ENCODE measurements around the gene PDE4D. TPM values are rescaled to one million over a fixed set of nuclear protein-coding genes. Genes with fewer than 3 reads are reported as not detected.

PDE4D gene
- total and polyA plus RNA-seq, 2 donors (not counting 1 experiment from before 2014, with no cell fraction given), result 14.9 to 171 TPM

- H3K27ac ChIP-seq (ENCODE audit: low read length in 2 of 2), result no peak overlapping the region
- H3K27me3 ChIP-seq (replicated peaks in 1 of 4; ENCODE audit: control extremely low read depth in 1 of 4, control insufficient read depth in 3 of 4, insufficient read depth in 4 of 4, low read length in 3 of 4), result no peaks in the 10 kb centered on the region
- CTCF ChIA-PET, result no interaction called here
- TF ChIP-seq CTCF (IDR thresholded peaks at IDR 0.05), result no peak
- no peak for TF ChIP-seq EZH2 (IDR thresholded peaks at IDR 0.05; ENCODE audit: borderline replicate concordance, insufficient read depth, low read depth, low read length, poor library complexity, severe bottlenecking)
- H3K27ac Mint-ChIP-seq, result no peak overlapping the region
- no peaks in the 10 kb centered on the region for H3K4me1 ChIP-seq (ENCODE audit: control insufficient read depth in 2 of 2, insufficient read depth in 2 of 2, low read length in 2 of 2)
- DNase-seq (no peak), ATAC-seq (ENCODE audit: low read depth) (no peak)
- intact Hi-C loops (cut with micrococcal nuclease), result no loop called here
- WGBS (ENCODE audit: insufficient coverage), result no CpG with 5 or more reads among the region's 1 CpG
- no peaks in the 10 kb centered on the region for H3K79me2 ChIP-seq (ENCODE audit: control insufficient read depth, insufficient read depth, low read length)
- no peaks in the 10 kb centered on the region for H3K27me3 Mint-ChIP-seq
- peaks cover 4% of the 10 kb centered on the region for H3K4me1 Mint-ChIP-seq
- H2AFZ ChIP-seq (ENCODE audit: insufficient read depth, low read depth, low read length, poor library complexity, severe bottlenecking), result no peak overlapping the region
- no peak overlapping the region for H3K4me3 ChIP-seq (ENCODE audit: control extremely low read depth in 1 of 5, extremely low read depth in 1 of 5, insufficient read depth in 1 of 5, low read depth in 2 of 5, low read length in 4 of 5)
- no peak overlapping the region for H3K4me3 Mint-ChIP-seq
- no peaks in the 10 kb centered on the region for H4K20me1 ChIP-seq (ENCODE audit: control insufficient read depth, insufficient read depth, low read length, poor library complexity, severe bottlenecking)
- no peaks in the 10 kb centered on the region for H3K9me3 ChIP-seq (ENCODE audit: control extremely low read depth in 1 of 3, control insufficient read depth in 2 of 3, insufficient read depth in 1 of 3, low read length in 2 of 3)
- no peaks in the 10 kb centered on the region for H3K9me3 Mint-ChIP-seq (ENCODE audit: insufficient read depth)
- POLR2A ChIA-PET, result no interaction called here
- H3K9ac ChIP-seq (ENCODE audit: low read length), result no peak overlapping the region
- no peaks in the 10 kb centered on the region for H3K36me3 ChIP-seq (replicated peaks in 1 of 2; ENCODE audit: control extremely low read depth in 1 of 2, control insufficient read depth in 1 of 2, extremely low read depth in 1 of 2, insufficient read depth in 2 of 2, low read length in 1 of 2)
- no peak overlapping the region for H3K4me2 ChIP-seq (replicated peaks; ENCODE audit: low read depth, low read length, poor library complexity, severe bottlenecking)
Measured at GRCh38 chr5:59738024-59738423, 155.5 kb downstream of the PDE4D start.

- Mint-ChIP-seq H3K27ac (no peak overlapping the region), H3K9me3 (ENCODE audit: insufficient read depth) (no peaks in the 10 kb centered on the region), H3K4me1 (peaks cover 9% of the 10 kb centered on the region), H3K27me3 (no peaks in the 10 kb centered on the region), H3K4me3 (no peak overlapping the region)
- POLR2A ChIA-PET, result no interaction called here
- Histone ChIP-seq H3K9ac (ENCODE audit: low read length) (no peak overlapping the region), H3K4me2 (replicated peaks; ENCODE audit: low read depth, low read length, poor library complexity, severe bottlenecking) (no peak overlapping the region), H4K20me1 (ENCODE audit: control insufficient read depth, insufficient read depth, low read length, poor library complexity, severe bottlenecking) (no peaks in the 10 kb centered on the region), H3K9me3 (ENCODE audit: control extremely low read depth in 1 of 3, control insufficient read depth in 2 of 3, insufficient read depth in 1 of 3, low read length in 2 of 3) (no peaks in the 10 kb centered on the region), H2AFZ (ENCODE audit: insufficient read depth, low read depth, low read length, poor library complexity, severe bottlenecking) (no peak overlapping the region), H3K79me2 (ENCODE audit: control insufficient read depth, insufficient read depth, low read length) (no peaks in the 10 kb centered on the region), H3K36me3 (replicated peaks in 1 of 2; ENCODE audit: control extremely low read depth in 1 of 2, control insufficient read depth in 1 of 2, extremely low read depth in 1 of 2, insufficient read depth in 2 of 2, low read length in 1 of 2) (no peaks in the 10 kb centered on the region), H3K27me3 (replicated peaks in 1 of 4; ENCODE audit: control extremely low read depth in 1 of 4, control insufficient read depth in 3 of 4, insufficient read depth in 4 of 4, low read length in 3 of 4) (no peaks in the 10 kb centered on the region), H3K4me3 (ENCODE audit: control extremely low read depth in 1 of 5, extremely low read depth in 1 of 5, insufficient read depth in 1 of 5, low read depth in 2 of 5, low read length in 4 of 5) (no peak overlapping the region), H3K4me1 (ENCODE audit: control insufficient read depth in 2 of 2, insufficient read depth in 2 of 2, low read length in 2 of 2) (no peaks in the 10 kb centered on the region), H3K27ac (ENCODE audit: low read length in 2 of 2) (no peak overlapping the region)
- TF ChIP-seq CTCF (IDR thresholded peaks at IDR 0.05), result no peak
- TF ChIP-seq EZH2 (IDR thresholded peaks at IDR 0.05; ENCODE audit: borderline replicate concordance, insufficient read depth, low read depth, low read length, poor library complexity, severe bottlenecking), result no peak
- intact Hi-C loops (cut with micrococcal nuclease), result no loop called here
- ATAC-seq (ENCODE audit: low read depth) (no peak), DNase-seq (no peak)
- CTCF ChIA-PET, result interaction anchor here (0.9 to 2.7 kb wide), 5 partner anchors 8 to 226 kb away, joined by 3 to 7 read pairs (median 4); no protein-coding TSS in a partner anchor
Measured at GRCh38 chr5:59732806-59733205, 160.7 kb downstream of the PDE4D start.
